Breast epithelium (tissue), 4 donors: ENCODE results near the gene NCOR2. TPM values are rescaled to one million over a fixed set of nuclear protein-coding genes. Genes with fewer than 3 reads are reported as not detected.
A peak's percentile ranks its signal among the peaks of the same experiment; 100 is the strongest.

ENCODE experiments used
- DNase-seq, 2 donors: peaks; one replicate each; pipeline ENCODE4 v3.0.0-alpha.2; 2019; ENCODE audit warnings: low spot score in 2 of 2
- H3K27ac ChIP-seq, 2 donors: fragments of 200-600 bp; sonication (generic) in 1 of 2; one replicate each; pipeline ENCODE4 v1.5.1; 2016 to 2019; ENCODE audit warnings: mild to moderate bottlenecking in 1 of 2
- H3K27me3 ChIP-seq, 2 donors: fragments of 200-600 bp; sonication (generic) in 1 of 2; one replicate each; pipeline versions ENCODE4 v1.5.1 to v1.6.0; 2017 to 2019; ENCODE audit warnings: control low read depth in 1 of 2, mild to moderate bottlenecking in 1 of 2
- H3K36me3 ChIP-seq: fragments of 200-600 bp; one replicate; pipeline ENCODE4 v1.5.1; 2019
- H3K4me1 ChIP-seq, 2 donors: fragments of 200-600 bp; sonication (generic); one replicate each; pipeline ENCODE4 v1.5.1; 2016 to 2019; ENCODE audit warnings: control low read depth in 1 of 2
- H3K4me3 ChIP-seq, 3 donors: fragments of 200-600 bp; sonication (generic); 1 replicate in 2 of 3; 2 replicates in 1 of 3; pipeline ENCODE4 v1.5.1; 2016 to 2019; ENCODE audit warnings: mild to moderate bottlenecking in 3 of 3, moderate library complexity in 2 of 3
- H3K9me3 ChIP-seq, 2 donors: fragments of 200-600 bp; sonication (generic) in 1 of 2; one replicate each; pipeline ENCODE4 v1.5.1; 2016 to 2019; ENCODE audit warnings: control low read depth in 1 of 2
- CTCF ChIP-seq, 3 donors: fragments of 450-650 bp; IDR thresholded peaks; one replicate each; pipeline ENCODE4 v1.5.1; 2016 to 2017; ENCODE audit warnings: antibody characterized with exemption in 3 of 3, mild to moderate bottlenecking in 3 of 3, moderate library complexity in 3 of 3
- POLR2A ChIP-seq: fragments of 450-650 bp; IDR thresholded peaks from one replicate; pipeline ENCODE4 v1.6.1; 2016; ENCODE audit warnings: antibody characterized with exemption, mild to moderate bottlenecking, moderate library complexity
- POLR2AphosphoS5 ChIP-seq, 3 donors: sonication (generic); formaldehyde crosslinking; IDR thresholded peaks; one replicate each; pipeline ENCODE4 v1.6.1; 2017; ENCODE audit warnings: antibody characterized with exemption in 3 of 3
- intact Hi-C: fragments of 100-400 bp; cut with DNase I; formaldehyde crosslinking; loops from one replicate; pipeline ENCODE4 v1.15.1; 2023; ENCODE audit warnings: low total_unique reads
- total RNA-seq, 3 donors: library from RNA; depleted of rRNA; stranded (reverse); fragments of >200 nt; gene quantifications; one replicate each; pipeline ENCODE4 v1.1.0, GENCODE V29; 2016

NCOR2 gene
- total RNA-seq, 3 donors from 2014 or later, result 58.4 to 83.9 (median 71.7) TPM

GRCh38 chr12:124565656-124566160, 1.7 kb downstream of the NCOR2 start:
- Histone ChIP-seq H3K9me3 (no peaks in the 10 kb centered on the region), H3K4me1 (peaks cover 4 to 10% of the 10 kb centered on the region in 2 donors), H3K4me3 (peak overlapping the region; percentile 97 to 99 (median 98)), H3K27ac (peak overlapping the region; percentile 98), H3K27me3 (no peaks in the 10 kb centered on the region), H3K36me3 (no peaks in the 10 kb centered on the region)
- no peak for DNase-seq
- TF ChIP-seq POLR2A (no peak), POLR2AphosphoS5 (IDR thresholded peaks at IDR 0.05) (no peak), CTCF (IDR thresholded peaks at IDR 0.05) (no peak)
- intact Hi-C loops, result no loop called here

- intact Hi-C loops, result no loop called here
- peak overlapping the region; percentile 98 for H3K27ac ChIP-seq
- peaks cover 4 to 10% of the 10 kb centered on the region in 2 donors for H3K4me1 ChIP-seq
These were observed 2.4 kb downstream of the NCOR2 start for GRCh38 chr12:124564971-124565491.

GRCh38 chr12:124564232-124564958, 3.0 kb downstream of the NCOR2 start:
- DNase-seq, result no peak
- intact Hi-C loops, result no loop called here
- H3K4me1 ChIP-seq, result peaks cover 4 to 10% of the 10 kb centered on the region in 2 donors
- H3K4me3 ChIP-seq, result peak overlapping the region in 2 of 3 donors; percentile 97 to 99
- TF ChIP-seq POLR2A (no peak), CTCF (IDR thresholded peaks at IDR 0.05) (no peak), POLR2AphosphoS5 (IDR thresholded peaks at IDR 0.05) (no peak)
- peak overlapping the region; percentile 98 for H3K27ac ChIP-seq
- H3K9me3 ChIP-seq, result no peaks in the 10 kb centered on the region
- no peaks in the 10 kb centered on the region for H3K27me3 ChIP-seq
- H3K36me3 ChIP-seq, result no peaks in the 10 kb centered on the region

More at GRCh38 chr12:124564971-124565491, 2.4 kb downstream of the NCOR2 start:
- no peak for TF ChIP-seq POLR2AphosphoS5 (IDR thresholded peaks at IDR 0.05)
- Histone ChIP-seq H3K9me3 (no peaks in the 10 kb centered on the region), H3K4me3 (peak overlapping the region in 2 of 3 donors; percentile 97 to 99), H3K36me3 (no peaks in the 10 kb centered on the region), H3K27me3 (no peaks in the 10 kb centered on the region)
- no peak for DNase-seq

- Histone ChIP-seq H3K27me3 (no peaks in the 10 kb centered on the region), H3K27ac (peak overlapping the region; percentile 98), H3K36me3 (no peaks in the 10 kb centered on the region), H3K4me1 (peaks cover 4 to 5% of the 10 kb centered on the region in 2 donors), H3K9me3 (no peaks in the 10 kb centered on the region), H3K4me3 (peak overlapping the region in 1 of 3 donors; percentile 99)
- no peak for TF ChIP-seq POLR2AphosphoS5 (IDR thresholded peaks at IDR 0.05)
- no peak for TF ChIP-seq POLR2A
- intact Hi-C loops, result no loop called here
- DNase-seq, result no peak
These were observed 3.6 kb downstream of the NCOR2 start for GRCh38 chr12:124563809-124564208.

GRCh38 chr12:124563401-124563800, 4.0 kb downstream of the NCOR2 start:
- DNase-seq, result no peak
- H3K4me3 ChIP-seq, result no peak overlapping the region
- intact Hi-C loops, result no loop called here
- peaks cover 4% of the 10 kb centered on the region in 2 donors for H3K4me1 ChIP-seq
- no peak for TF ChIP-seq CTCF (IDR thresholded peaks at IDR 0.05)
- no peak for TF ChIP-seq POLR2AphosphoS5 (IDR thresholded peaks at IDR 0.05)
- no peak for TF ChIP-seq POLR2A
- H3K27me3 ChIP-seq, result no peaks in the 10 kb centered on the region
- no peaks in the 10 kb centered on the region for H3K9me3 ChIP-seq
- H3K27ac ChIP-seq, result no peak overlapping the region
- no peaks in the 10 kb centered on the region for H3K36me3 ChIP-seq

- peaks cover 2 to 4% of the 10 kb centered on the region in 2 donors for H3K4me1 ChIP-seq
- intact Hi-C loops, result no loop called here
- TF ChIP-seq POLR2AphosphoS5 (IDR thresholded peaks at IDR 0.05) (no peak), CTCF (IDR thresholded peaks at IDR 0.05) (no peak), POLR2A (no peak)
These were observed 4.6 kb downstream of the NCOR2 start for GRCh38 chr12:124562796-124563181.

More at GRCh38 chr12:124562796-124563181, 4.6 kb downstream of the NCOR2 start:
- no peak for DNase-seq
- H3K9me3 ChIP-seq, result no peaks in the 10 kb centered on the region
- H3K36me3 ChIP-seq, result no peaks in the 10 kb centered on the region
- peak overlapping the region in 1 of 2 donors; percentile 21 for H3K27ac ChIP-seq
- no peaks in the 10 kb centered on the region for H3K27me3 ChIP-seq
- H3K4me3 ChIP-seq, result no peak overlapping the region
